GM21786 (cell line): ENCODE results near the gene ELOVL2.
A peak's percentile ranks its signal among the peaks of the same experiment; 100 is the strongest.
"Not testable (repeated sequence)": the region's sequence is repeated elsewhere in the genome, so short reads cannot be mapped to it uniquely, and the experiment has no call there.

Source experiments
- ATAC-seq: cut with Tn5 transposase; IDR thresholded peaks from one replicate; pipeline ENCODE4 v1.9.1; 2021; ENCODE audit not compliant: unreplicated experiment

ELOVL2 gene

DNA sequence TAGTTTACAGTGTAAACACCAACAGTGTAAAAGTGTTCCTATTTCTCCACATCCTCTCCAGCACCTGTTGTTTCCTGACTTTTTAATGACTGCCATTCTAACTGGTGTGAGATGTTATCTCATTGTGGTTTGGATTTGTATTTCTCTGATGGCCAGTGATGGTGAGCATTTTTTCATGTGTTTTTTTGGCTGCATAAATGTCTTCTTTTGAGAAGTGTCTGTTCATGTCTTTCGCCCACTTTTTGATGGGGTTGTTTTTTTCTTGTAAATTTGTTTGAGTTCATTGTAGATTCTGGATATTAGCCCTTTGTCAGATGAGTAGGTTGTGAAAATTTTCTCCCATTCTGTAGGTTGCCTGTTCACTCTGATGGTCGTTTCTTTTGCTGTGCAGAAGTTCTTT is 59.1 kb downstream of the ELOVL2 start:
- ATAC-seq: not testable (repeated sequence)

DNA sequence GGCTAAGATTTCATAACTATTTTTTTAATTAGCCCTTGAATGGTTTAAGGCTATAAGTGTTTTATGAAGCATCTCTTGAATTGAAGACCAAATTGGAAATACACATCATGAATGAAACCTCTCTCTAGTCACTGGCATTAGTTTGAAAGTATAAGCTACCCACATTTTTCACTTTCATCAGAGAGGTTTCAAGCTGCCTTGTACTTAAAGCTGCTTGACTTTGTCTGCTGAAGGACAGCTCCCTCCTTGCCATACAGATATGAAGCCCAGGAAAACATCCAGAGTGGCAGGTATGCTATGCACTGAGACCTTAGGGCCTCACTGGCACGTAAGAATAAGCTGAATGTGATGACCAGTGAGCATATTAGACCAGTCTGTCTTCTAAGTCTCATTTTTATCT is 62.7 kb downstream of the ELOVL2 start:
- no peak for ATAC-seq

DNA sequence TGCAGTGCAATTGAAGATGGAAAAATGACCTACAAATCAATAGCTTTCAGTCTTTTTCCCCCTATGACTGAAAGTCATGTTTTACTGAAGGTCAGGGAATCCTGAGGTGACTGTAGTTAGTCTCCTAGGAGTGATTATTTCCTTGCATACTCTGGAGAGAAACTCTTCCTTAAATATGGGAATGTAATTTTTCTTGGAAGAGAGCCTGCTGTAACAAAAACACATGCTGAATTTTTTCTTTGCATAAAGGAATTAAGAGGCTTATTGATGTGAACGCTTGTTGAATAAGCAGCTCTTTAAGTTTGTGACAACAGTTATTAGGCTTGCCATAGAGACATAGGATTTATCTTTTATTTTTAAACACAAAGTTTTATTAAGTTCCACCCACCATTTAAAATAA is 64.5 kb downstream of the ELOVL2 start:
- ATAC-seq: no peak

DNA sequence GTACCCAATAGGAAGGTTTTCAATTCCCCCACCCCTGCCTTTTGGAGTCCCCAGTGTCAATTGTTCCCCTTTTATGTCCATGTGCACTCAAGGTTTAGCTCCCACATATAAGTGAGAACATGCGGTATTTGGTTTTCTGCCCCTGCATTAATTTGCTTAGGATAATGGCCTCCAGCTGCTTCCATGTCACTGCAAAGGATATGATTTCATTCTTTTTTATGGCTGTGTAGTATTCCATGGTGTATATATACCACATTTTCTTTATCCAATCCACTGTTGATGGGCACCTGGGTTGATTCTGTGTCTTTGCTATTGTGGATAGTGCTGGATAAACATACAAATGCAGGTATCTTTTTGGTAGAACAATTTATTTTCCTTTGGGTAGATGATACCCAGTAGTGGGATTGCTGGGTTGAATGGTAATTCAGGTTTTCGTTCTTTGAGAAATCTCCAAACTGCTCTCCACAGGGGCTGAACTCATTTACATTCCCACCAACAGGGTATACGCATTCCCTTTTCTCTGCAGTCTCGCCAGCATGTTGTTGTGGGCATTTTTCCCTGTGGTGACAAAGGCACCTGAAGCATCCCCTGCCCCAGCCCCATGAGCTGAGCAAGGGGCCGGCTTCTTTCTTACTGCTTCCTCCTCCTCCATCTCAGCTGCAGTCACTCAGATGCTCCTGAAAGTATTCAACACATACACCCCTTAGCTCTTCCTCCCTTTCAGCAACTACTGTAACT is 66.7 kb downstream of the ELOVL2 start:
- no peak for ATAC-seq

DNA sequence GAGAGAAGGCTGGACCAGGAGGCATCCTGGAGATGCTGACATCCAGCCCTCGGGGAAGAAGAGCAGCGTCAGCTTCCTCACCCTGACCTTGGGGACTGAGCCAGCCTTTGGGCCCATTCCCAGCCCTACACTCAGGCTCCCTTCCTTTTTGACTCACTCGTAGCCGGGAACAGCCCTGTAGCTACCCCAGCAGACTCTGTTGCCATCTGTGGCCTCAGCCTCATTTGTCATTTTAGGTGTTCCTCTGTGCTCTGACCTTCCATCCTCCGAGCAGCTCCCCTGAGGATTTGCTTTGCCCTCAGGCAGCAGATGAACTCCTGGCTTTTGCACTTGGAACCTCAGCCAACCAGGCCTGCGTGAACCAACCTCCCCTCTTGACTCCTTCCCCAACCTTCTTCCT is 67.5 kb downstream of the ELOVL2 start:
- no peak for ATAC-seq

DNA sequence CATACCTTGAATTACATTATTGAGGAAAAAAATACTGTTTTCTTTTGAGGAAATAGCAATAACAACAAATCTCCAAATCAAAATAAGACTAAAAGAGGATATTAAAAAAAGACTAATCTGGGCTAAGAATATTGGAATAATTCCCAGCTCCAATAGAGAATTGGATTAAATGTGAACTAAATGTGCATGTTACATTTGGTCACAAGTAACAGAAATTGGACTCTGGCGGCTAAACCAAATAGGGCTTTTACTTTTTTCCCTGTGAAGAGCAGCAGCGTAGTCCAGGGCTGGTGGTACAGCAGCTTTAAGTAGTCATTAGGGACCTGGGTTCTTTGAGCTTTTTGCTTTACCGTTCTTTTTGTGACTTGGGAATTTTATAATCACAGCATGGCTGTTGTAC is 71.9 kb downstream of the ELOVL2 start:
- no peak for ATAC-seq

DNA sequence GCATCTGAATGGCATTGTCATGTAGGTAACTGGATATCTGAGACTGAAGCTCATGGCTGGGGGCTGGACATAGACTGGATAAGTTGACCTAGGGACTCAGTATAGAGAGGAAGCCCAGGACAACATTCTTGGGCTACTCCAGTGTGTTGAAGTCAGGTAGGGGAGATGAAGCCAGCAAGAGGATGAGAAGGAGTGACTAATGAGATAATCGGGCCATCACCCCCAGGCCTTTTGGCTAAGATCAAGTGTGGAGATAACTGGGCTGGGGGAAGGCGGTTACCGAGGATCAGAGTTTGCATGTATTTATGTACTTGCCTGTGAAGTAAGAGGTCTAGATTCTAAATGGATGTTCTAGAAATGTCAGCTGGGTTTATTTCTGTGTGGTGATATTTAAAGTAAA is 73.4 kb downstream of the ELOVL2 start:
- ATAC-seq: no peak

DNA sequence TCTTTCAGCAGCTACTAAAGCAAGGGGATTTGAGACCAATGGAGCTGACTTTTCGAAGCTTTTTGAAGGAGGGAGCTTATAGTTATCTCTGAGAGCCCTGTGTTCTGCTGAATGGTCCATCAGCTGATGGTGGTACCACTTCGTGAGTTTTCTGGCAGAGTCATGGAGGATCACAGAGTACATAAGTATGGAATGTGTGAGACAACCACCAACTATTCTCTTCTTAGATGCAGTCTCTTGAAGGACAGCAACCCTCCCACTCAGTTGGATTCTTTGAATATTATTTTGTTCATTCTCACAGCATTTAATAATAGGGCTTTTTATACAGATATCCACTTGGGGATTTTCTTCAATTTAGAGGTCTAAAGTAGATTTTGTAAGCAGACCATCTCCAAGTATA is 75.3 kb downstream of the ELOVL2 start:
- ATAC-seq: no peak

DNA sequence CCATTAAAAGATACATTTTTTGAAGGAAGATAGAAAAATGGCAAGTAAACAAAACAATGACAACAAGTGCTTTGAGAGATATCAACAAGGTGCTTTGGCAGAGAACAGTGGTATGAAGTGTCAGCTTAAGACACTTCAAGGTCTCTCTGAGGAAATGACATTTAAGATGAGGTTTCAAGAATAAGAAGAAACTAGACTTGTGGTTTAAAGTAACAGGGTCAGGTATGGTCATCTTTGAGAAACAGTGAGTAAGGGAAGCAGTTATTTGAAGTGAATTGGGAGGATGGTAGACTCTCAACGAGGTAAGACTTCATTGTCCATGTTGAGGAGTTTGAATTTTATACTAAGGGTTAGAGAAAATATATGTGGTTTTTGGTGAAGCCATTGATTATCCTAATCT is 79.4 kb downstream of the ELOVL2 start:
- peak; percentile 95 for ATAC-seq

DNA sequence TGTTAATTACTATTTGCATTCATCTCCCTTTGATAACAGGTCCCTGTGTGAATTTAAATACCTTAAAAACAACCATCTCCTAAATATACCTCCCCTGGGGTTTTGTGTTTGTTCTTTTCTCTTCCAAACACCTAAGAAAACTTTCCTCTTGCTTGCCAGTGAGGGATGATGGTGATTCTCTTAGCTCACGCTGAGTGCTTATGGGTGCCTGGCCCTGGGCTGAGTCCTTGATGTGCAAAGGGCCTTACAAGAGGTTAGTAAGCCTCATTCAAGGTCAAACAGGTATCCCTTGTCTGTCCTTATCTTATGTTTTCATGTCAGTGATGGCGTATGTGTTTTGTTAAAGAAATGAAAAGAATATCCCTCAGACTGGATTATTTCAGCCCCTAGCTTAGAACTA is 81.0 kb downstream of the ELOVL2 start:
- ATAC-seq: no peak

DNA sequence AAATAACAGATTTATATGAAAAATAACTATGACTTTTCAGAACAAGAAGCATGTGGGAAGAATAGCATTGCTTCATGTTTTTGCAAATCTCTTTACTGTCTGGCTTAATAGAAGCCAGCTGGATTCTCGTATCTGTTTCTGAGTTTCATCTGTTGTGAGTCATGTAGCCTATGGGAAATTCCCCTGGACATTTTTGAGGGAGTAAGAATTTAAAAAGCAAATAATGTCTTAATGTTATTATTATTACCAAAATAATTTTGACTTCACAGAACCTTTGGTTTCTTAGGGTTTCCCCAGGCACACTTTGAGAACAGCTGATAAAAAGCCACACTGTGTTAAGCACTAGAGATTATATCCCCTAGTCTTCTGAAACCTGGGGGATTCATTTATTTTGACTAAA is 81.4 kb downstream of the ELOVL2 start:
- ATAC-seq: no peak

DNA sequence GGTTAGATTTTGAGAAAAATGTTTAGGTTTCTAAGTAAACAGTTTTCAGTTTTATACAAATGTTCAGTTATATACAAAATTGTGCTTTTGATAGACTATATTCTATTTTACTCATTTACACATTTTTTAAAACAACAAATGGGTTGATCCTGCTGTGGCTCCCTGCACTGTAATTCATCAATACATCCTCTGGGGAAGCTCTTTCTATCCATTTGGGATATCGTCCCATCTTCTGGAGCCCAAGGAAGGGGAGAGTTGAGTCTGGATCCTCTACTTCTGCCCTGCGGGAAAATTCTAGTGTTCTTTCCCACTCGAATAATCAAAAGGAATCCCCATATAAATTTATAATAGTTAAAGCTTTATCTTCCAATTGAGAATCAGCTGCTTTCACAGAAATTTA is 82.3 kb downstream of the ELOVL2 start:
- no peak for ATAC-seq

DNA sequence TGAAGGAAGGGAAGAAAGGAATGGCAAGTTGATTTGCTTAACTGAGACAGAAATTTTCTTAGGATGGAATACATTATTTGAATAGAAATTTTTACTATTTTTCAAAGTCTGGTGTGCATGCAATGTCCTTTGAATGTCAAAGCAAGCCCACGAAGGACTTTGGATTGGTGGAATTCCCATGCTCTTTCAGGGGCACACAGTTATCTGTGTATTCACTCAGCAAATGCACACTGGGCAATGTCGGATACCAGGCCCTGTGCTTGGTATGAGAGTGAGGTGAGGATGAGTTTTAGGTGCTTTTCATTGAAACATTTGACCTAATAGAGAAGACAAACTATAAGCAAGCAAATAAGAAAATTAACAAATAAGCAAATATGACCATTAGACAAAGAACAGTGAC is 83.9 kb downstream of the ELOVL2 start:
- no peak for ATAC-seq

DNA sequence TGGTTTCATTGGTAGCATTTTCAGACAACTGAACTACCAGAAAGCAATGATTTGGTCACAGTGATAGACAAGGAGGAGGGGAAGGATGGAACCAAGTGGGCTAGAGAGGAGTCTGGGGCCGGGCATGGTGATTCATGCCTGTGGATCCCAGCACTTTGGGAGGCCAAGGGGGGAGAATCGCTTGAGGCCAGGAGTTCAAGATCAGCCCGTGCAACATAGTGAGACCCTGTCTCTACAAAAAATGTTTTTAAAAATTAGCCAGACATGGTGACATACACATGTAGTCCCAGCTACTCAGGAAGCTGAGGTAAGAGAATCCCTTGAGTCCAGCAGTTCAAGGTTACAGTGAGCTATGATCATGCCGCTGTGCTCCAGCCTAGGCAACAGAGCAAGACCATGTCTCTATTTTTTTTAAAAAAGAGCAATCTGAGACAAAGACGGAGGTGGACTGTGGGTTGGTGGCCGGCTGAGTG is 86.7 kb downstream of the ELOVL2 start:
- no peak for ATAC-seq

DNA sequence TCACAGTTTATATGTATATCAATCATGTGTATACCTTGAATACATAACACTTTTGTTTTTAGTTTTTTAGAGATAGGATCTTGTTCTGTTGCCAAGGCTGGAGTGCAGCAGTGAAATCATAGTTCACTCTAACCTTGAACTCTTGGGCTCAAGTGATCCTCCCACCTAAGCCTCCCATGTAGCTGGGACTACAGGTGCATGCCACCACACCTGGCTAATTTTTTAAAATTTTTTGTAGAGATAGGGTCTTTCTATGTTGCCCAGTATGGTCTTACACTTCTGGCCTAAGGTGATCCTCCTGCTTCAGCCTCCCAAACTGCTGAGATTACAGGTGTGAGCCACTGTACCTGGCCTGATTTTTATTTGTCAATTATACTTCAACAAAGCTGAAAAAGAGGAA is 87.3 kb downstream of the ELOVL2 start:
- no peak for ATAC-seq

DNA sequence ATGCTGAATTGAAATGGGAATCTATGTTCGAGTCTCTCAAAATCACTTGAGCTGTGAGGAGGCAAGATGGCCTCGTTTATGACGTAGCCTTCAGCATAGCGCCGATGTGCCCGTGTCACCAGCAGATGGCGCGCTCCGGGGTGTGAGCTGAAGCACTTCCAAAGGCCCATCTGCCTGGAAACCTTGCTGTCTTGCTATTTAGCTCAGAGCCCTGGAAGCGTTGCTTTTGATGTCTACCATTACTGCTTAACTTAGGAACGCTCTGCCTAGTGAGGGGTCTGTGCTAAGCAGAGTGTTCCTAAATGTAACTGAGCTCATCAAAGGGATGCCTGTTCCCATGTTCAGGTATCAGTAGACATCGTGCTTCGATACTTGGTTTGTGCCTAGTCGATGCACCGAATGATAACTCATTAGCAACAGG is 89.5 kb downstream of the ELOVL2 start:
- peak; percentile 82 for ATAC-seq

DNA sequence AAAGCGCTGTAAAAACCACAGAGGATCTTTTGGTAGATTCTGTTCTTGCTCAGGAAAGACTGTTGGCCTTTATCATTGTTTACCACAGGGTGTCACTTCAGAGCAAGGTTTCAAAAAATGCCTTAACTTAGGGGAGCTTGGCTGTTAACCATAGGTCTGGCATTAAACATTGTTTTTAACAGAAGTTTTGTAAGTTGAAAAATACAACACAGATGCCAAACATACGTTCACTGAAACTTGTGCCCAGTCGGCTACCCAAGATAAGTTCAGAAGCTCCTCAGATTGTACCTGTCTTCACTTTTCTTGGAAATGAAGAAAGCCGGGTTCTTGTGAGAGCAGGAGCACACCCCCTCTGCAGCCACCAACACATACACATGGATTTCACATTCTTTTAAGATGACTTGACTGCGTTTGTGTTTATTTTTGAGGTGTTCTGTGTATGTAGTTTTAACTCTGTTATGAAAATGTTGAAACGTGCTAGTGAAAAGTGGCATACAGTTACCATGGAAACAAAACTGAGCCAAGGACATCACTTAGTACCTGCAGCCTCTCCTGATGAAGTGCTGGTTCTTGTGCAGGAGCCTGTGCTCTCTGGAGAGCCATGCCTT is 92.3 kb downstream of the ELOVL2 start:
- no peak for ATAC-seq

DNA sequence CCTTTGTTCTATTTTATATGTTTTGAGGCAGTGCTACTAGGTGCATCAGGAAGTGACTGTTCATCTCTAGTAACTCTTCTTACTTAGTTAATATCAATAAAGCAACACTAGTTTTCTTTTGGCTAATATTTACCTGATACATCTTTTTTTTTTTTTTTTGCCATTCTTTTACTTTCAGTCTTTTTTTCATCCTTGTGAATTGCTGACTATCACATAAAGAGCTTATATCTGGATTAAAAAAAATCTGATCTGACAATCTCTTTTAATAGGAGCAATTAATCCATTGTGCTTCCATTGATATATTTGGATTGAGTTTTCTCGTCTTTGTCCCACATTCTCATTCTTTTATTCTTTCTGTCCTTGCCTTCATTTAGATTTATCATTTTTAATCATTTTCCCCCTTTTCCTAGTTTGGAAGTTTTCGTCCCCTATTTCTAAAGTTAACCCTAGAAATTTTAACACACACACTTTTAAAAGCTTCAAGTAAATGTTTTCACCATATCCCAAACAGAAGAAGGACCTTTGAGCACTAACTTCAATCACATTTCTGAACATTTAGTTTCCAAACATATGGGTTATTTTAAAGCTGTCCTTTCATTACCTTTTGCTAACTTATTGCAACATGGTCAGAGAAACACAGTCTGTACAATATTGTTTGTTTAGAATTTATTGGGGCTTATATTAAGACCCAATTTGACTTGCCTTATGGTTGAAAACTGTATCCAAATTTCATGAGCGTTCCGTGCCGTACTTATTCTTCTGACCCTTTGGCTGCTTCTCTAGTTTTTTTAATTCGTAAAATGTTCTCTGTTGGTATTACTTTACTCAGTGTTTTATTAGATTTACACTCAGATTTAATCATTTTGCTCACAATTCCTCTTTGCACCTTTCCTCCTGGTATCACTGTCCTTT is 94.3 kb downstream of the ELOVL2 start:
- ATAC-seq: no peak

DNA sequence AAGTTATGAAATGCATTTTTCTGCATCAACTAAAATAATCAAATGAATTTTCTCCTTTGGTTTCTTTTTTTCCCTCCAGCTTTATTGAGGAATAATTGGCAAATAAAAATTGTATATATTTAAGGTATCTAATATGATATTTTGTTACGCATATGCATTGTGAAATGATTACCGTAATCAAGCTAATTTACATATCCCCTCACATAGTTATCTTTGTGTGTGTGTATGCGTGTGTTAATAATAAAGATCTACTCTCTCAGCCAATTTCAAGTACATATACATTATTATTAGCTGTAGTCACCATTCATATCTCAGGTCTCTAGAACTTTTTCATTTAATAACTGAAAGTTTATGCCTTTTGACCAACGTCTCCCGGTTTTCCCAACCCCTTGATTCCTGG is 96.1 kb downstream of the ELOVL2 start:
- no peak for ATAC-seq

DNA sequence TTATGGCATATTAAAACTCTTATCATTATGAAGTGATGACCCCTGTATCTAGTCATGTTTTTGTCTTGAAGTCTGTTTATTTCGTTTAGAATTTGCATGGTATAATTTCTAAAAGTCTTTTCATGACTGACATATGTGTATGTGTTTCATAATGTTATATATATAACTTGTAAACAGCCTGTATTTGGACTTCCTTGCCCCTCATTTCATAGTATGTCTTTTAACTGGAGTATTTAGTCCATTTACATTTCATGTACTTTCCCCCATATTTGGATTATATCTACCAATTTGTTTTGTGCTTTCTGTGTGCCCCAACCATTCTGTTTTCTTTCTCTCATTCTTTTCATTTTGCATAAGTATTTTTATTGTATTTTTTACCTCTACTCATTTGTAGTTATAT is 98.3 kb downstream of the ELOVL2 start:
- ATAC-seq: no peak

DNA sequence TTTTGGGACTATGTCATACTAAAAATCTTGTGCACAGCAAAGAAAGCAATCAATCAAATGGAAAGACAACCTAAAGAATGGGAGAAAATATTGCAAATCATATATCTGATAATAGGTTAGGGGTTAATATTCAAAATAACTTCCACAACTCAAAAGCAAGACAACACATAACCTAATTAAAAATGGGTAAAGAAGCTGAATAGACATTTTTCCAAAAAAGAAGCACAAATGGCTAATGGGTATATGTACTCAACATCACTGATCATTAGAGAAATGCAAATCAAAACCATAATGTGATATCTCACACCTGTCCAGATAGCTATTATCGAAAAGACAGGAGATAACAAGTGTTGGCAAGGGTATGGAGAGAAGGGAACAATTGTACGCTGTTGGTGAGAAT is 104.3 kb downstream of the ELOVL2 start:
- ATAC-seq: no peak

DNA sequence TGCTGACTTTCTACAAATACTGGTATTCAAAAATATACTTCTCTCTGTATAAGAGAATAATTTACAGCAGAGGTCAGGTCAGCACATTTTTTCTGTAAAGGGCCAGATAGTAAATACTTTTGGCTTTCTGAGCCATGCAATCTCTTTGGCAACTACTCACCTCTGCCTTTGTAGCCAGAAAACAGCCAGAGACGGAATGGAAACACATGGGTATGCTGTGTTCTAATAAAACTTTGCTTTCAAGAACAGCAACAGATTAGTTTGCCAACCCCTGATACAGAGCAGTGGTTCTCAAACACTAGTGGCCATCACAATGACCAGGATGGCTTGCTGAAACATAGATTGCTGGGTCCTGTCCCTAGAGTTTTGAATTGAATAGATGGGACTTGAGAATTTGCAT is 111.0 kb downstream of the ELOVL2 start:
- no peak for ATAC-seq
